Left kidney (tissue), 2 donors: ENCODE data around the gene SELL. TPM values are rescaled to one million over a fixed set of nuclear protein-coding genes. Genes with fewer than 3 reads are reported as not detected.
"Not testable (repeated sequence)": the region's sequence is repeated elsewhere in the genome, so short reads cannot be mapped to it uniquely, and the experiment has no call there.

Source experiments
- DNase-seq: peaks from one replicate; pipeline ENCODE4 v3.0.0-alpha.2; 2013
- polyA plus RNA-seq: library from polyadenylated mRNA; unstranded; fragments of 120-200 nt; gene quantifications from one replicate; pipeline ENCODE4 v1.2.1, GENCODE V29; 2013; ENCODE audit not compliant: insufficient read length

The SELL gene
- polyA plus RNA-seq, 1 donor, result 2.1 TPM

DNA sequence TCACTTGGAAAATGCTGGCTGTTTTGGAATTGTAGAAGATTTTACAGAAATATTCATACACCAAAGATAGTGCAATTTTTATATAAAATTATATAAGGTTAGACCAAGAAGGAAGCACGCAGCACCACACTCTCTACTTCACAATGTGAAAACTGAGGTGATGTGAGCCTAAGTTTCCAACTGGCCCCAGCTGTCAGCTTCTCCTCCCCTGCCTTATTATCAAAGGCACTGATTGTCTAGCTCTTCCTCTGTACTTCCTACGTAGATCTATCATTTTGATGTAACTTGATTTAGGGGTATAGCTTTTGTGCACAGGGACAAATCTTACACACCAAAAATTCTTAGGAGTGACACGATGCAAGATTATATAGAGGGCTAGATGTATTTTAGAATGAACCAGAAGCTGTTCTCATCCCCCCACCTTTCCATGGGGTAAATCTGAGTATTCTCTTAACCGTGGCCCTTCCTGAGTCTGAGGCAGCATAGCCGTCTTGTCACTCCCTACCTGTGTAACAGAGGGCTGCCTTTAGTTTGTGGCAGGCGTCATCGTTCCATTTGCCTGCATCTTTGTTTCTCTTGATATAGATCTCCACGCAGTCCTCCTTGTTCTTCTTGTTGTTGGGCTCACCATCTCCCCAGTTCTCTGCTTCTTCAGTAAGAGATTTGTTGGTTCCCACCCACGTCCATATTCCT, 3.4 kb downstream of the SELL start:
- DNase-seq, result no peak

DNA sequence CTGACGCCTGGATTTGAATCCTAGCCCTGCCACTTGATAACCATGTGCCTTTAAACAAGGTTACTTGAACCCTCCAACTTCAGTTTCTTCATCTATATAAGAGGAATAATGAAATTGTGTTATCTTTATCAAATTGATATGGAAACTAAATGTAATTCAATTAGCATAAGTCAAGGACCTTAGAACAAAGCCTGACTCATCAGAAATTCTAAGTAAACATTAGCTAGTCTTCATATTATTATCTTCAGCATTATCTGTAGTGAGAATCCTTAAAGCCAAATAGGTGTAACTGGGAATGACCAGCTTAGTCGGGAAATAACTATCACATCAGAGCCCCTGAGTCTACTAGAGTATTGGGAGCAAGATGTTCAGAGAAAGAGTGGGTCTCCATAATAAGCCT, 6.6 kb downstream of the SELL start:
- DNase-seq, result no peak

DNA sequence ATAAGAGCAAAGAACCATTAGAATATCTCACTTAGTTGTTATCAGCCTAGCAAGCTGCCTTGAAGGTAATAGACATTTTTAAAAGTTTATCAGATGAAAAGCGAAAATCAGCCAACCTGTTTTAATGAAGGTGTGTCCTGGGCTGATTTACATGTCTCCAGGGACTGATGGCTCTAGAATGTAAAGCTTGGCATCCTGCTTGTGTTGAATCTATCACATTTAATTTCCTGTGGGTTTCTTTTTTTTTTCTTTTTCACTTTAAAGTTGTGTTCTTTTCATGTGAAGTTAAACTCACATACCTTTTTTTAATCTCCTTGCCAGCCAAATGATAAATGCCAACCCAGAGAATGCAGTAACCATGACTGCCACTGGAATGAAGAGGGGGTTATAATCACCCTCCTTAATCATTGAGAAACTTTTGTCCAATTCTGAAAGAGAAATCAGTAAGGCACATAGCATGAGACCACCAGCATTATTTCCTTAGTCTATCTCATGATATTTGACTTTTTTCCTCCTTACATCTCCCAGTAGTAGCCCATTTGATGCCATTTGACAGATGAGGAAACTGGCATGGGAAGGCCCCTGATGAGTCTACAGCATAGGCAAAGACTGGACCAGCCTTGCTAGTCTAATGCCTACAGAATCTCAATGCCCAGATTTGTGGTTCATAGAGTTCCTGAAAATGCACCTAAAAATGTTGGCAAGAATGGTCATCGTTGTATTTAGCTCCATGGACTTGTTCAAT, 10.0 kb downstream of the SELL start:
- DNase-seq, result no peak

DNA sequence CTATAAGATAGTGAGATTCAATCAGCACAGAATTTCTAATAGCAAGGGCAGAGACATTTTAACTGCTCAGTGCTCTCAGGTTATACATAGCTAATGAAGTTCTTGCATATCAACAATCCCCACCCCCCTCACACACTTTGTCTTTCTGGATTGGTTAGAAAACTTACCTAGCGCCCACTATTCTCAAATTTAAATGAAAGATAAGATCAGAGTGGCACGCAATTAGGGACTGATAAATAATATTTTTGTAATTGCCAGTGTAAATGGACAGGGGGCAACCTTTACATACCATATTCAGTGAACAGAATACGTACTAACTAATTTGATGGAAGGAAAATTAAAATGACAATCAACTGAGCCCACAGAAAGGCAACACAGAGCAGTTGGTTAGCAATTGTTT, 11.7 kb downstream of the SELL start:
- DNase-seq, result no peak

DNA sequence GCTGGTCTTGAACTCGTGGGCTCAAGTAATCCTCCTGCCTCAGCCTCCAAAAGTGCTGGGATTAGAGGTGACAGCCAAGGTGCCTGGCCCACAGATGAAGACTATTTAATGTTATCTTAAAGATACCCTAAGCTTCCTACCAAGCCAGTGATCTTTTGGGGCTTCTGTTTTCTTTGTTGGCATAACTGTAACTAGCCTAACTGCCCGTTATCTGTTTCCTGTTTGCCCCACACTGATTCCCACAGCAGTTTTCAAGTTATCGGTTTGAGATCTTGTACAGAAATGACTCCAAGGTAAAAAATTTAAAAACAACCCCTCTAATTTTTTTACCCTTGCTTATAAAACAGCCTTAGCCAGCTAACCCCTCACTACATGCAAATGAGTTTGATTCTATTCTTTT, 12.4 kb downstream of the SELL start:
- no peak for DNase-seq

DNA sequence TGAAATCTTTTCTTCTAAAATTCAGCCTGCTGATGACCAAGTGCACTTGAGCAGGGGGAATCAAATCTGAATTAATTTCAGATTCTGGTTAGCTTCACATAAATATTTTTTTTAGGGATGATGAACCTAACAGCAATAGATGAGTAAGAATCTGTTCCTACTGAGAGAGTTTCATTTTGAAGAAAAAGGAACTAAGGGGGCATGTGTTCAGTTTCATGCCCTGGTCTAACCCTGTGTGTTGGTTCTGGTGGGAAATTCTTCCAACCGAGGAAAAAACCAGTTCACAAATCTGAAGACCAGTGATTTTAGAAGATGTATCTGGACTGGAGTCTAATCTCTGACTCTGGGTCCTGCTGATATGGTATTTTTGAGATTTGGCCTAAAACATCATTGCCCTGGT, 13.7 kb downstream of the SELL start:
- DNase-seq, result no peak

DNA sequence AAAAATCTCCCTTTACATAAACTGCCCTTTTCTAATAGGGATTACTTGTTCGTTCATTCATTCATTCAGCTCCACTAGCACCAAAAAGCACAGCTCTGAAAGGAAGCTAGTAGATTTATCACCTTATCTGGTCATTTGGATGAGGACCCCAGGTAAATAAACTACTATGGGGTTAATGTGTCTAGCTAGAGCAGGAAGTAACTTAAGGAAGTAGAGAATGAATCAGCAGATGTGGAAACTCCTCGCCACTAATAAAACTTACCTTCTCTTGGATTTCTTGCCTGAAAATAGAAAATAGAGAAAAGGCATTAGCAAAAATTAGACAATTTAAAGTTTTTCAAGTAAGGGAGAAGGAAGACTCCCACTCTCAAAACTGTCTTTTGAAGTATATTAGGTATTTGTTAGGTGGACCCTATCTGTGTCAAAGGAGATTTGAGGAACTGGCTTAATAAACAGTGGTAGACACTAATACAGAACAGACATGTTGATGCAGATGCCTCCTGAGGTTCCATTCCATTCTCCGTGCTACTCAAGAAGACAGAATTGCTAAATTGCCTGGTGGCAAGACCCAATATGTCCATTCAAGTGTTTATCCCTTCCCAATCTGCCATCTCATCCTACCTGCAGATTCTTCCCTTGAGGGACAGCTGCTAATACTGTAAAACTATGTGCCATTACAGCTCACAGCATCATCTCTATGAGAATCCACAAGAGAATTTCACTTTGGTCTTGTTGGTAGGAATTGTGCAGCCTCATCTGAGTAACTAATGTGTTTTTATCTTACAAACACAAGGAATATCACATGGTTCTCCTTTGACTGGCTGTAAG, 14.9 kb downstream of the SELL start:
- no peak for DNase-seq

DNA sequence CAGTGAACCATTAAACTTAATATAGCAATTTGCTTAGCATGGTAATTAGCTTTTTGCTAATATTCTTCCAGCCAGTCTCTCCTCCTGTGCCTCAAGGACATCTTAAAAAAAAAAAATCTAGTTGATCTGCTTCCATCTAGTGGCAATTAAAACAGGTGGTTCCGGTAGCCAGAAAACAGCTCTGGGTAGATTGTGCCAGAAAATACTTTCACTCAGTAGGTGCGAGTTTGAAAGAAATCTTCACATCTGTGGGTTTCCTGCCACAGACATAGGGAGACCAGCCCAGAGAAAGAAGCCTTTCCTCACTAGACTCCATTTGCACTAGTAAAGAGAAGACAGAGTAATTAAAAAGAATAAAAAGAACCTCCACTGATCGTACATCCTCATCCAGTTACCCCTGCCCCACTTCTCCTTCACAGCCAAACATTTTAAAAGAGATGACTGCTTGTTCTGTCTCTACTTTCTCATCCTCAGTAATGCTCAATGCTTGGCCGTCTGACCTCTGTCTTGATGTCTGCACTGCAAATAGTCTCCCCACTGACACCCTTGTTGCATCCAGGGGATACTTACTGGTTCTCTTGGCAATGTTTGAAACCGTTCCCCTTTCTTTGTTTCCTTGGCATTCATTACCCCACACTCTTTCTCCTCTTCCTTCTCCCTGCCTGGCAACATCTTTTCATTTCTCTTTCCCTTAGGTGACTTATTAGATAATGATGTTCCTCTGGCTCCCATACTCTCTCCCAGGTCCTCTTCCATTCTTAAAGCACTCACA, 16.9 kb downstream of the SELL start:
- DNase-seq, result no peak

DNA sequence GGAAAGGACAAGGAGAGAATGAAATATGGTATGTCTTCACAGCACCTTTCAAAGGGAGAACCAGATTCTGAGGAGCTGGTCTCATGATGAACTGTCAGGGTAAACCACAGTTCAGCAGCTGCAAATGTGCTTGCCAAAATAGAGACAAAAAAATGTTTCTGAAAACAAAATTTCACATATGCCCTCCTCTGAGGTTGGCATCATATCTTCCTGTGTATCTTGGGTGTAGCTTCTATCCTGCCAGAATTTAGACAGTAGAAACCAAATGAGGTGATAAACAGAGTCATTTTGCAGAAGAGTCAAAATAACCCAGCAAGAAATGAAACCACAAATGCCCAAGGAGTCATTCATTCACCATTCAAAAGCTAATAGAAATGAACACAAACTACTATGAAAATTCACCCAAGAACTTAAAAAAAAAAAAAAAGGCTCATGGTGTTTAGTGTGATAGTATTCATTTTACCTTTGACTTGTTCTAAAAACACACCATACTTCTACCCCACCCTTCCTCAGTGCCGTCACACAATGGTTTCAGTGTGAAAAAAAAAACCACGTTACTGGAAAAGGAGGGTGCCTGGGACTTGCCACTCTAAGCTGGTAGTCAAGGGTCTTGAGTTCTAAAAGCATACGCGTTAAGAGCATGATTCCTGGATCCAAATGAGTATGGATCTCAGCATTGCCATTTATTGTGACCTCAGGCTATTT, 18.5 kb downstream of the SELL start:
- no peak for DNase-seq

DNA sequence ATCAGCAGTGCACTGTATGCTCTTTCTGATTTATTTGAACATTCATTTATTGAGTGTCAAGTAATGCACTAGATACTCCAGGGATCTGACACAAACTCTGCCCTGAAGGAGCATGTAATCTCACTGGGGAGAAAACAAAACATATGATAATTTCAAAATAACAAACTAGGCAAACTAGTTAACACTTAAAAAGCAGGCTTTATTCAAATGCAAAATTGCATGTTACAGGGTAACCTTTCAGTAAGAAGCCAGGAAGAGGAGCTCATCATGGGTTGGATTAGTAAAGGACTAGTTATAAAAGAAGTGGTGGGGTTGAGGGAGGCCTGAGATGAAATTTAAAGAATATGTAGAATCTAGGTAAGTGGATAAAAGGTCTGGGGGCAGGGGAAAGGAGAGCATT, 20.9 kb downstream of the SELL start:
- DNase-seq, result no peak

DNA sequence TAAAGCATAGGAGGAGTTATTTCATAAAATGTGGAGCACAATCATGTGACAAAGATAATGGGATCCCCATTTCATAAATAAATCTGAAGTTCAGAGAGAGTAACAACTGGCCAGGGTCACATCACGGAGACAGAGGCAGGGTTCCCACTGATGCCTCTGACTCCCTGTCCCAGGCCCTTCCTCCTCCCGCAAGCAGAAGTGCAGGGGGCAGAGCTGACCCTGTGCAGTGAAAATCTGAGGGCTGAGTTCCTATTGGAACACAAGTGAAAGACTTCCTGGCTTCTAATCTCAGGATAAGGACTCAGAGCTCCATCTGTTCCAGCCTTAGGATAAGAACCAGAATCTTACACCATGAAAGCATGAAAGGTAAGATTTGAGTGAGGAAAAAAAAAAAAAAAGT, 22.0 kb downstream of the SELL start:
- DNase-seq, result no peak

DNA sequence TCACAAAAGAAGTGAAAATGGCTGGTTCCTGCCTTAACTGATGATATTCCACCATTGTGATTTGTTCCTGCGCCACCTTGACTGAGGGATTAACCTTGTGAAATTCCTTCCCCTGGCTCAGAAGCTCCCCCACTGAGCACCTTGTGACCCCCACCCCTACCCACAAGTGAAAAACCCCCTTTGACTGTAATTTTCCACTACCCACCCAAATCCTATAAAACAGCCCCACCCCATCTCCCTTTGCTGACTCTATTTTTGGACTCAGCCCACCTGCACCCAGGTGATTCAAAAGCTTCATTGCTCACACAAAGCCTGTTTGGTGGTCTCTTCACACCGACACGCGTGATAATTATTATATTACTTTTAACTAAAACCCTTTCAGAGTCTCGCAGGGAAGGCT, 23.0 kb downstream of the SELL start:
- DNase-seq, result not testable (repeated sequence)

DNA sequence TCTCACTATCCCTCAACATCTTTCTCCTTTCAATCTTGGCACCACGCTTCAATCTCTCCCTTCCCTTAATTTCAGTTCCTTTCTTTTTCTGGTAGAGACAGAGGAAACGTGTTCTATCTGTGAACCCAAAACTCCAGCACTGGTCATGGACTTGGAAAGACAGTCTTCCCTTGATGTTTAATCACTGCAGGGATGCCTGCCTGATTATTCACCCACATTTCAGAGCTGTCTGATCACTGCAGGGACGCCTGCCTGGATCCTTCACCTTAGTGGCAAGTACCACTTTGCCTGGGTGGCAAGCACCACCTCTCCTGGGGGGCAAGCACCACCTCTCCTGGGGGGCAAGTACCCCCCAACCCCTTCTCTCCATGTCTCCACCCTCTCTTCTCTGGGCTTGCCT, 27.8 kb downstream of the SELL start:
- no peak for DNase-seq

DNA sequence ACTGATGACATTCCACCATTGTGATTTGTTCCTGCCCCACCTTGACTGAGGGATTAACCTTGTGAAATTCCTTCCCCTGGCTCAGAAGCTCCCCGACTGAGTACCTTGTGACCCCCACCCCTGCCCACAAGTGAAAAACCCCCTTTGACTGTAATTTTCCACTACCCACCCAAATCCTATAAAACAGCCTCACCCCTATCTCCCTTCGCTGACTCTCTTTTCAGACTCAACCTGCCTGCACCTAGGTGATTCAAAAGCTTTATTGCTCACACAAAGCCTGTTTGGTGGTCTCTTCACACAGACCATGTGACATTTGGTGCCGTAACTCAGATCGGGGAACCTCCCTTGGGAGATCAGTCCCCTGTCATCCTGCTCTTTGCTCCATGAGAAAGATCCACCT, 28.3 kb downstream of the SELL start:
- DNase-seq, result not testable (repeated sequence)

DNA sequence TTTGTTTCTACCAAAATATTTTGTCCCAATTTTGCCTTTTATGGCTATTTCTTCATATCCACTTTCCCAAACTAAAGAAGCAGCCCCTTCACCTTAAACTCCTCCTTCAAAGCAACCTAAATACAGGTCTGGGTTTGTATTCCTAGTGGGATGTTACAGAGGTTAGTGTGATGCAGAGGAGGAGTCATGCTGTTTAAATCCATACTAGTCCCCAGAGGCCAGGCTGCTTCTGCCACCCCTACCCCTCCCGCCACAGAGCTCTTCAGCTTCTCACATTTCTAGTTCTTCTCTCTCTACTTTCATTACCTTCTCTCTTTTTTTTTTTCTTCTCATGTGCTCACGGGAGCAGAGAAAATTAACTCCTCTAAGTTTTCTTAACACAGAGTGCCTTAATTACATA, 29.3 kb downstream of the SELL start:
- DNase-seq, result no peak

DNA sequence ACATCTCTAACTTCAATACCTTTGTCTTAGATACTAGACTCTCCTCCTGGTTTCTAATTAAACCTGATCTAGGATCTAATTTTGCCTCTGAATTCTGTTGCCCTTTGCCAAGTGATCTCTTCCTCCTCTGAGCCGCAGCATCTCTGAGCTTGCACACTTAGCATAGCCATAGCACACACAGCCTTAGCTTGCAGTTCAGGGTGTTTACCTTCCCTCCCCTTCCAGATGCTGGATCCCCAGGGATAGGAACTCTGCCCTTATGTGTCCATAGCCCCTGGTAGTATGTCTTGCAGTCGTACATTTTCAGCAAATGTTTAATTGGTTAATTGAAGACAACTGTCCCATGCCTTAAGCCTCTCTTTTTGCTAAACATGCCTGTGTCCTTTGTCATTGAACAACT, 30.3 kb downstream of the SELL start:
- DNase-seq, result no peak

DNA sequence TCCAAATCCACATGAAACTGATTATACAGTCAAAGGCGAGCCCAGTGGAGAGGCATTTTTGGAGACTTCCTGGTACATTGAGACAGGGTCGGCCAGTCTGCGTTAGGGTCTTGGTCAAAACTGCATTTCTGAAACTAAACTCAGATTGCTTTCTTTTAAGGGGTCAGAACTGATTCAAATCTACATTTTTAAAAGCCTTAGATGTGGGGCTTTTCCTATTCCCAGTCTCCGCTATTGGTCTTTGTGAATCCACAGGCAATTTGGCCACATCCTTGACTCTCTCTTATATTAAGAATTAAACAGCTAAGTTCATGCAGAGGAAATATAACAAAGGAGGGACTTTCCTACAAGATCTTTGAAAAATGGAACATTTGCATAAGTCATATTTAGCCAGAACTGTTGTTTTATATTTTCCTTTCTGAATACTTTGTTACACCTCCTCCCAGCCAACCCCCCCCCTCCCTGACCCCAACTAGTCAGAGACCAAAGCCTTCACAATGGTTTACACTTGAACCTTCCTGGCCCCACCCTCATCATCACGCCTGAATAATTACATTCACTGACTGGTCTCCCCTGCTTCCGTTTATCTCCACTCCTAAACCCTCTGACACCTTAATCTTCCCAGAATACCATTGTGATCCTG, 30.9 kb downstream of the SELL start:
- no peak for DNase-seq

DNA sequence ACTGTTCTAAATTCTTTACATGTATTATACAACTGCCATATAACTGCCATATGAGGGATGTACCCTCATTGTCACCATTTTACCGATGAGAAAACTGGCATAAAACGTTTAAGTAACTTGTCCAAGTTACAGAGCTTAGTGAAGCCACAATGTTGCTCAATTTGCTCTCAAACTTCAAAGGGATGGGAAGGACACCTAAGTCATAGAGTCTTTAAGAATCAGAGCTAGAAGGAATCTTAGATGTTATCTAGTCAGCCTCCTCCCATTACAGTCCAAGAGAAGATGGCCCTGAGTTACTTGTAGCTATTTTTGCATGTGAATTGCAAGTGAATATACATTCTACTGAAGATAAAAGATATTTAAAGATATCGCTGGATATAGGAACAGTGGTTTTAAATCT, 31.7 kb downstream of the SELL start:
- DNase-seq, result no peak

DNA sequence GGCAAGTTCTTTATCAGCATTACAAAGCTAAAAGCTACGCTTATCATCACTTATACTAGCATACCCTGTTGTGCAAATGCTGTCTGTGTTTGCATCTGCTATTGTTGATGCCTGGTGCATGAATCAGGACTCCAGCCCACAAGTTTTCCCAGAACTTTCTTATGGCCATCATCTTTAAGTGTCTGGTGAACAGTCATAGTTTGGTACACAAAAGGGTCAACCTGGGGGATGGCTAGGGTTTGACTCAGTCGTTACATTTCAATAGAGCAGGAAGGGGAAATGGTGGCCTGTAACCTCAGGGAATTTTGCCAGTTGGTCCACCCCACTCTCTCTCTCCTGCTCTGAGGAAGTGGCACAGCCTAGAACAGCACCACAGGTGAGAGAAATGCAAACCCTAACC, 35.4 kb downstream of the SELL start:
- DNase-seq, result no peak

DNA sequence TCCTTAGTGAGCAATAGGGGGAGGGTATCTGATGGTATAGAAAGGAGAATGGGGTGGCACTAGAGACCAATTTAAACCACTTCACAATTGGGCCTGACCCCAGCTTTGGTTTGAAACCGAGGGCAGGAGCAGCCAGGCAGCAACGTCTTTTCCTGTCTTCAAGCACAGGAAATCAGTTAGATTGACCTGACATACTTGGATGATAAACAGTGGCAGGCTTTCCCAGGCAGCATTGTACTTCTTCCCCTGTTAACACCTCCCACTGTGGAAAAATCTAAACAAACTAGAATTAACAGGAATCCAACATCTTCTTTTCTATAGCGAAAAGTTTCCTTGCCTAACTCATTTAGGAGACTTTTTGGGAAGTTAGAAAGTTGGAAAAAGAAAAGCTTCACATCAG, 40.6 kb downstream of the SELL start:
- no peak for DNase-seq

DNA sequence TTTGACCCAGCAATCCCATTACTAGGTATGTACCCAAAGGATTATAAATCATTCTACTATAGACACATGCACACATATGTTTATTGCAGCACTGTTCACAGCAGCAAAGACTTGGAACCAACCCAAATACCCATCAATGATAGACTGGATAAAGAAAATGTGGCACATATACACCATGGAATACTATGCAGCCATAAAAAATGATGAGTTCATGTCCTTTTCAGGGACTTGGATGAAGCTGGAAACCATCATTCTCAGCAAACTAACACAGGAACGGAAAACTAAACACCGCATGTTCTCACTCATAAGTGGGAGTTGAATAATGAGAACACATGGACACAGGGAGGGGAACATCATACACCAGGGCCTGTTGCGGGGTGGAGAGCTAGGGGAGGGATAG, 41.2 kb downstream of the SELL start:
- not testable (repeated sequence) for DNase-seq
